Measurements from ENCODE around the gene MADD. TPM values are rescaled to one million over a fixed set of nuclear protein-coding genes. Genes with fewer than 3 reads are reported as not detected.

MADD gene
- total and polyA plus RNA-seq, 10 of the 15 experiments (the other 5 are each of a cell fraction or from before 2014, with no cell fraction given) = 0.47 to 35.4 (median 17.6) TPM

DNA sequence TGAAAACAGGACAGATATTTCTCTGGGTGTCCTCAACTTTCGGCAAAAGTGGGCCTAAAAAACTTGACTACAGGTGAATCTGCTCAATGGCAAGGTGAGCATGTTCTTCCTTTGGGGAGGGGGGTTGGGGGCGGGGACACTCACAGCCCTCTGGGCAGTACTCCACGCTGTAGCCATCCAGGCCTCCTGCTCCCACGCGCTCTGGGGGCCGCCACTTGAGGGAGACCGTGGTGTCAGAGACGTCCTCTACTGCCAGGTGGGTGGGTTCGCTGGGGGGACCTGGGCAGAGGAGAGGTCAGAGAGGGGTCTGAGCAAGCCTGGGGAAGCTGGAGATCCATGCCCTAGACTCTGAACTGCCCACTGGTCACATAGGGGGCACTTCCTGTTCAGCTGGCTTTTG lies 65.8 kb downstream of the MADD start (continued):
- no peak for TF ChIP-seq NFYA (IDR thresholded peaks at IDR 0.05; ENCODE audit: borderline replicate concordance, low read depth, low read length)

DNA sequence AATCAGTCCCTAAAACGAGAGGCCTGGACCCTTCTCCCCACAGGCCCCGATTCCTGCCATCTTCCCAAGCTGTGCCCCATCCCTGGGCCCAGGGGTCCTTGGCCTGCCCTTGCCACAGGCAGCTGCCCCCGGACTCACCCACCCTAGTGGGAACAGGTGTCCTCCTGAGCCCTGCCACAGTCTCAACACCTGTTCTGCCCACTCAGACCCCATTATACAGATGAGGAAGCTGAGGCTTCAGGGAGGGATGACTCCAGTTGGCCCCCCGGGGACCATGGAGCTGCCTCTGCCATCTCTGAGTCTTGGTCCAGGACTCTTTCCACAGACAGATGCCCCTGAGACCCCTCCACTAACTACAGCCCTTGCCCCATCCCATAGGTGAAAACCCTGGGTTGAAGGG lies 66.7 kb downstream of the MADD start:
- Histone ChIP-seq H3K79me2 (ENCODE audit: control insufficient read depth, insufficient read depth, low read length) (no peaks in the 10 kb centered on the region), H3K4me2 (ENCODE audit: control insufficient read depth, insufficient read depth) (no peak overlapping the region), H3K36me3 (ENCODE audit: control insufficient read depth in 2 of 2, insufficient read depth in 2 of 2, low read length in 1 of 2) (no peaks in the 10 kb centered on the region), H2AFZ (ENCODE audit: control insufficient read depth, low read depth, low read length) (no peak overlapping the region), H3K4me1 (ENCODE audit: control insufficient read depth, insufficient read depth, low read length) (no peaks in the 10 kb centered on the region), H3K9ac (ENCODE audit: control insufficient read depth, insufficient read depth, low read length) (no peak overlapping the region), H3K4me3 (no peak overlapping the region), H3K9me3 (replicated peaks; ENCODE audit: control insufficient read depth, insufficient read depth, low read length) (no peaks in the 10 kb centered on the region), H4K20me1 (ENCODE audit: control insufficient read depth, insufficient read depth) (no peaks in the 10 kb centered on the region), H3K27ac (ENCODE audit: control insufficient read depth, insufficient read depth) (no peak overlapping the region), H3K27me3 (replicated peaks in 1 of 2; ENCODE audit: control insufficient read depth in 2 of 2, insufficient read depth in 2 of 2, low read length in 1 of 2) (no peaks in the 10 kb centered on the region)
- 24% methylated on average over 4 of the region's 4 CpGs for WGBS (ENCODE audit: insufficient coverage, insufficient replicate concordance, low lambda C conversion rate, missing lambda C conversion rate)
- TF ChIP-seq BCL11A (IDR thresholded peaks at IDR 0.05; ENCODE audit: low read depth, low read length) = no peak
- TF ChIP-seq, protein P1, sequence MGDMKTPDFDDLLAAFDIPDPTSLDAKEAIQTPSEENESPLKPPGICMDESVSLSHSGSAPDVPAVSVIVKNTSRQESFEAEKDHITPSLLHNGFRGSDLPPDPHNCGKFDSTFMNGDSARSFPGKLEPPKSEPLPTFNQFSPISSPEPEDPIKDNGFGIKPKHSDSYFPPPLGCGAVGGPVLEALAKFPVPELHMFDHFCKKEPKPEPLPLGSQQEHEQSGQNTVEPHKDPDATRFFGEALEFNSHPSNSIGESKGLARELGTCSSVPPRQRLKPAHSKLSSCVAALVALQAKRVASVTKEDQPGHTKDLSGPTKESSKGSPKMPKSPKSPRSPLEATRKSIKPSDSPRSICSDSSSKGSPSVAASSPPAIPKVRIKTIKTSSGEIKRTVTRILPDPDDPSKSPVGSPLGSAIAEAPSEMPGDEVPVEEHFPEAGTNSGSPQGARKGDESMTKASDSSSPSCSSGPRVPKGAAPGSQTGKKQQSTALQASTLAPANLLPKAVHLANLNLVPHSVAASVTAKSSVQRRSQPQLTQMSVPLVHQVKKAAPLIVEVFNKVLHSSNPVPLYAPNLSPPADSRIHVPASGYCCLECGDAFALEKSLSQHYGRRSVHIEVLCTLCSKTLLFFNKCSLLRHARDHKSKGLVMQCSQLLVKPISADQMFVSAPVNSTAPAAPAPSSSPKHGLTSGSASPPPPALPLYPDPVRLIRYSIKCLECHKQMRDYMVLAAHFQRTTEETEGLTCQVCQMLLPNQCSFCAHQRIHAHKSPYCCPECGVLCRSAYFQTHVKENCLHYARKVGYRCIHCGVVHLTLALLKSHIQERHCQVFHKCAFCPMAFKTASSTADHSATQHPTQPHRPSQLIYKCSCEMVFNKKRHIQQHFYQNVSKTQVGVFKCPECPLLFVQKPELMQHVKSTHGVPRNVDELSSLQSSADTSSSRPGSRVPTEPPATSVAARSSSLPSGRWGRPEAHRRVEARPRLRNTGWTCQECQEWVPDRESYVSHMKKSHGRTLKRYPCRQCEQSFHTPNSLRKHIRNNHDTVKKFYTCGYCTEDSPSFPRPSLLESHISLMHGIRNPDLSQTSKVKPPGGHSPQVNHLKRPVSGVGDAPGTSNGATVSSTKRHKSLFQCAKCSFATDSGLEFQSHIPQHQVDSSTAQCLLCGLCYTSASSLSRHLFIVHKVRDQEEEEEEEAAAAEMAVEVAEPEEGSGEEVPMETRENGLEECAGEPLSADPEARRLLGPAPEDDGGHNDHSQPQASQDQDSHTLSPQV (IDR thresholded peaks at IDR 0.05) = no peak
- TF ChIP-seq, protein P2, sequence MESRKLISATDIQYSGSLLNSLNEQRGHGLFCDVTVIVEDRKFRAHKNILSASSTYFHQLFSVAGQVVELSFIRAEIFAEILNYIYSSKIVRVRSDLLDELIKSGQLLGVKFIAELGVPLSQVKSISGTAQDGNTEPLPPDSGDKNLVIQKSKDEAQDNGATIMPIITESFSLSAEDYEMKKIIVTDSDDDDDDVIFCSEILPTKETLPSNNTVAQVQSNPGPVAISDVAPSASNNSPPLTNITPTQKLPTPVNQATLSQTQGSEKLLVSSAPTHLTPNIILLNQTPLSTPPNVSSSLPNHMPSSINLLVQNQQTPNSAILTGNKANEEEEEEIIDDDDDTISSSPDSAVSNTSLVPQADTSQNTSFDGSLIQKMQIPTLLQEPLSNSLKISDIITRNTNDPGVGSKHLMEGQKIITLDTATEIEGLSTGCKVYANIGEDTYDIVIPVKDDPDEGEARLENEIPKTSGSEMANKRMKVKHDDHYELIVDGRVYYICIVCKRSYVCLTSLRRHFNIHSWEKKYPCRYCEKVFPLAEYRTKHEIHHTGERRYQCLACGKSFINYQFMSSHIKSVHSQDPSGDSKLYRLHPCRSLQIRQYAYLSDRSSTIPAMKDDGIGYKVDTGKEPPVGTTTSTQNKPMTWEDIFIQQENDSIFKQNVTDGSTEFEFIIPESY (IDR thresholded peaks at IDR 0.05) = no peak
- TF ChIP-seq IKZF1 (conservative IDR thresholded peaks at IDR 0.05) = no peak
- TF ChIP-seq ZBED1 (IDR thresholded peaks at IDR 0.05; ENCODE audit: borderline replicate concordance) = no peak
- no peak for TF ChIP-seq BHLHE40 (IDR thresholded peaks at IDR 0.05; ENCODE audit: borderline replicate concordance in 1 of 2, low read depth in 2 of 2, low read length in 1 of 2)
- no peak for TF ChIP-seq JUND (IDR thresholded peaks at IDR 0.05; ENCODE audit: low read depth, low read length)
- no peak for TF ChIP-seq FOXK2 (IDR thresholded peaks at IDR 0.05)
- TF ChIP-seq, protein P3, sequence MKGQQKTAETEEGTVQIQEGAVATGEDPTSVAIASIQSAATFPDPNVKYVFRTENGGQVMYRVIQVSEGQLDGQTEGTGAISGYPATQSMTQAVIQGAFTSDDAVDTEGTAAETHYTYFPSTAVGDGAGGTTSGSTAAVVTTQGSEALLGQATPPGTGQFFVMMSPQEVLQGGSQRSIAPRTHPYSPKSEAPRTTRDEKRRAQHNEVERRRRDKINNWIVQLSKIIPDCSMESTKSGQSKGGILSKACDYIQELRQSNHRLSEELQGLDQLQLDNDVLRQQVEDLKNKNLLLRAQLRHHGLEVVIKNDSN (IDR thresholded peaks at IDR 0.05; ENCODE audit: borderline replicate concordance, extremely low read length, insufficient read depth, low read depth, low read length) = no peak
- no peak for TF ChIP-seq GABPA (IDR thresholded peaks at IDR 0.05; ENCODE audit: low read depth)
- no peak for TF ChIP-seq CREB1 (IDR thresholded peaks at IDR 0.05; ENCODE audit: low read depth)
- no peak for TF ChIP-seq POLR2A (IDR thresholded peaks at IDR 0.05; ENCODE audit: low read depth, low read length)
- no peak for TF ChIP-seq ZNF217 (IDR thresholded peaks at IDR 0.05)
- TF ChIP-seq MTA2 (IDR thresholded peaks at IDR 0.05; ENCODE audit: low read depth) = no peak
- TF ChIP-seq, protein P4, sequence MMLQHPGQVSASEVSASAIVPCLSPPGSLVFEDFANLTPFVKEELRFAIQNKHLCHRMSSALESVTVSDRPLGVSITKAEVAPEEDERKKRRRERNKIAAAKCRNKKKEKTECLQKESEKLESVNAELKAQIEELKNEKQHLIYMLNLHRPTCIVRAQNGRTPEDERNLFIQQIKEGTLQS (IDR thresholded peaks at IDR 0.05; ENCODE audit: borderline replicate concordance, extremely low read depth, low read depth, low read length) = no peak
- no peak for TF ChIP-seq SREBF1 (IDR thresholded peaks at IDR 0.05; ENCODE audit: low read length)
- intact Hi-C loops (cut with micrococcal nuclease; ENCODE audit: unreplicated experiment) (no loop called here), in situ Hi-C loops (cut with MboI) (no loop called here)
- no TSS peak for BruUV-seq (replicated peaks)
- RAD21 ChIA-PET (ENCODE audit: unreplicated experiment) = no interaction called here
- CTCF ChIA-PET = interaction anchor here (1.1 to 1.3 kb wide), 2 partner anchors 38 to 66 kb away, joined by 3 to 4 read pairs; no protein-coding TSS in a partner anchor
- FAIRE-seq (no peak), ATAC-seq (no peak), DNase-seq (ENCODE audit: low read depth, low spot score) (no peak)
- POLR2A ChIA-PET = interaction anchor here (0.5 to 0.7 kb wide), 2 partner anchors 122 to 147 kb away, joined by 4 to 5 read pairs; partner anchors contain the start of gene DDB2
- SMC1A ChIA-PET (ENCODE audit: uncharacterized antibody, unreplicated experiment) = interaction anchor here (0.5 kb wide), 1 partner anchor 74 kb away, joined by 3 read pairs; no protein-coding TSS in a partner anchor

Measured in GM12878 (cell line).